ENCODE results near the gene AGO4. TPM values are rescaled to one million over a fixed set of nuclear protein-coding genes. Genes with fewer than 3 reads are reported as not detected.
"Not testable (repeated sequence)": the region's sequence is repeated elsewhere in the genome, so short reads cannot be mapped to it uniquely, and the experiment has no call there.

Gene AGO4
- total RNA-seq, 2 experiments from 2014 or later, result 2.0 to 3.1 TPM

DNA sequence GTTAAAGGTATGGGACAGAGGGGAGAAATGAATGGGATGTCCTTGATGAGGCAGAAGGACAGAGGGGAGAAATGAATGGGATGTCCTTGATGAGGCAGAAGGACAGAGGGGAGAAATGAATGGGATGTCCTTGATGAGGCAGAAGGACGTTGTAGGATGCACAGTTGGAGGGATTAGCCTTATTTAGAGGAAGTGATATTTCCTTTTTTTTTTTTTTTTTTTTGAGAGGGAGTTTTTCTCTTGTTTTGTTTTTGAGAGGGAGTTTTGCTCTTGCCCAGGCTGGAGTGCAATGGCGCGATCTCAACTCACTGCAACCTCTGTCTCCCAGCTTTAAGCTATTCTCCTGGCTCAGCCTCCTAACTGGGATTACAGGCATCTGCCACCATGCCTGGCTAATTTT, 81.2 kb downstream of the AGO4 start:
- H3K9me3 Mint-ChIP-seq; intact Hi-C loops (cut with micrococcal nuclease); CTCF ChIA-PET; H3K36me3 Mint-ChIP-seq (ENCODE audit: low read depth); DNase-seq; H3K27me3 Mint-ChIP-seq (ENCODE audit: low read depth); H3K27ac Mint-ChIP-seq; H3K4me3 Mint-ChIP-seq: not testable (repeated sequence)
- peaks cover 32% of the 10 kb centered on the region for H3K4me1 Mint-ChIP-seq (ENCODE audit: low read depth)

DNA sequence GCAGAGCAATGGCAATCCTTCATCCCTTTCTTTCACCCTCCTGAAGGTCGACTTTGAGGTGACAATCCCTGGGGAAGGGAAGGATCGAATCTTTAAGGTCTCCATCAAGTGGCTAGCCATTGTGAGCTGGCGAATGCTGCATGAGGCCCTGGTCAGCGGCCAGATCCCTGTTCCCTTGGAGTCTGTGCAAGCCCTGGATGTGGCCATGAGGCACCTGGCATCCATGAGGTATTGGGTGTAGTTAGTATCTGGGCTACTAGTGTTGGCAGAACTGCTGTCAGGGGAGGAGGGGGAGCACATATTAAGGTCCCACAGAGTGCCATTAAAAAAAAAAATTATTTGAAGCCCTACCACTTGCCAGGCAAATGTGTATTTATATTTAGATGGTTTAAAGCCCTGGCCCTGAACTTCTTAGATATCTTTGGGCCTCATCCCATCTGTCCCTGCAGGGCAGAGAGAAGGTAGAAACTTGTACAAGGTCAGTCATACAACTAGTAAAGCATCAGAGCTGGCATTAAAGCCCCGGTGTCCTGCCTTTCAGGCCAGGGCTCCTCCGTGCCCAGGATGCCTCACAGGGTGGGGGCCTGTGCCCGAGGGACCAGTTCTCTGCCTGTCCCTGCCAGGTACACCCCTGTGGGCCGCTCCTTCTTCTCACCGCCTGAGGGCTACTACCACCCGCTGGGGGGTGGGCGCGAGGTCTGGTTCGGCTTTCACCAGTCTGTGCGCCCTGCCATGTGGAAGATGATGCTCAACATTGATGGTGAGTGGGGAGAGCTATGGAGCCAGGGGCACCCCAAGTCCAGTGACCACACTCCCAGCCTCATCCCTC, 85.4 kb downstream of the AGO4 start:
- H3K36me3 Mint-ChIP-seq (ENCODE audit: low read depth), result peaks cover 13% of the 10 kb centered on the region
- H3K4me1 Mint-ChIP-seq (ENCODE audit: low read depth), result peaks cover 2% of the 10 kb centered on the region
- H3K27ac Mint-ChIP-seq, result no peak overlapping the region
- no peak for DNase-seq
- H3K27me3 Mint-ChIP-seq (ENCODE audit: low read depth), result no peaks in the 10 kb centered on the region
- CTCF ChIA-PET, result no interaction called here
- no peak overlapping the region for H3K4me3 Mint-ChIP-seq
- intact Hi-C loops (cut with micrococcal nuclease), result no loop called here
- no peaks in the 10 kb centered on the region for H3K9me3 Mint-ChIP-seq

DNA sequence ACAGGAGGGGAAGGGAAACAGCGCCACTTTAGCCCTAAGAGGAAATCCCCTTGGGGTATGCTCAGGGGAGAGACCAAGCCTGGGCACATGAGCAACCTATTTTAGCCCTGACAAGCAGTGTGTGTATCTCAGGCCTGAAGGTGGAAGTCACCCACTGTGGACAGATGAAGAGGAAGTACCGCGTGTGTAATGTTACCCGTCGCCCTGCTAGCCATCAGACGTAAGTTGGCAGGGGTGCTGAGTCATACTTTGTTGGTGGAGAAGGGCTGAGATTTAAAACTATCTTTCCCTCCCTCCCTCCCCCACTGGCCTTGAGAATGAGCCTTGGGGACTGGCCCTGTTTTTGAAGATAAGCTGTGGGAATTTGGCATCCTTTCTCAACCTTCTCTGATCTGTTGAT, 86.4 kb downstream of the AGO4 start:
- intact Hi-C loops (cut with micrococcal nuclease), result no loop called here
- no peaks in the 10 kb centered on the region for H3K4me1 Mint-ChIP-seq (ENCODE audit: low read depth)
- H3K9me3 Mint-ChIP-seq, result no peaks in the 10 kb centered on the region
- H3K4me3 Mint-ChIP-seq, result no peak overlapping the region
- no peaks in the 10 kb centered on the region for H3K27me3 Mint-ChIP-seq (ENCODE audit: low read depth)
- peak overlapping the region; percentile 35 for H3K27ac Mint-ChIP-seq
- CTCF ChIA-PET, result no interaction called here
- peaks cover 12% of the 10 kb centered on the region for H3K36me3 Mint-ChIP-seq (ENCODE audit: low read depth)
- no peak for DNase-seq

DNA sequence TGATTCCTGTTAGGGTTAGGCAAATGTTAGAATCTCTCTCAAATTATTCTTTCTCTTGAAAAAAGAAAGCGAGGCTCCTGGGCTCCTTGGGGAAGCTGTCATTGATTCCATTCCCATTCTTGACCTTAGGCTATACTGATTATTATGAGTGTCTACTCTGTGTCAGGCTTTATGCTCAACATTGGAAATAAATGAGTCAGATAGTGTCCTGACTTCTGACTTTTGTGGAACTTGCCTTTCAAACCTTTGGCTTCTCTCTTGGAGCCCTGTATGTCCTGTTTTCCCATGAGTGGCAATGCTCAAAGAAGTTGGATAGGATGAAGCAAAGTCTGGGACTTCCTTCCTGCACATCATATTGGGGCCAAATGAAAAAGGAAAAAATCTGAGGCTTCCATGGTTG, 86.8 kb downstream of the AGO4 start:
- Mint-ChIP-seq H3K9me3 (no peaks in the 10 kb centered on the region), H3K27me3 (ENCODE audit: low read depth) (no peaks in the 10 kb centered on the region), H3K4me1 (ENCODE audit: low read depth) (no peaks in the 10 kb centered on the region), H3K36me3 (ENCODE audit: low read depth) (peaks cover 12% of the 10 kb centered on the region), H3K4me3 (no peak overlapping the region), H3K27ac (peak overlapping the region; percentile 14)
- DNase-seq, result no peak
- intact Hi-C loops (cut with micrococcal nuclease), result no loop called here
- CTCF ChIA-PET, result no interaction called here

DNA sequence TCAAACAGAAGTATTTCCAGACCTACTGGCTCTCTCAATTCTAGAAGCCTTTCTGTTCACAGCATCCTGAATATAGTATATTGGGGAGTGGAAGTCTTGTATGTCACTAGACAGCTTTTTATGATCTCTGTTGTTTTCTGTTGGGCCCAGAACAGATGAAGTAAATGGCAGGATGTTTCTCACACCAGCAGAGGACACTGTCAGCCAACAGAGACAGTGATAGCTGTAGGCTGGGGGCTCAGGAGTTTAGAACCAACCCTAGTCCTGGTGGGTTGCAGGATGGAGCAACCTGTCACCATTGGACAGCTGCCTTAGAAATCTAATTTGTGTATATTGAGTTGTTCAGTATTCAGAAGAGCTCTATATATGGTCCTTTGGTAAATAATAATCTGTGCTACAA, 92.1 kb downstream of the AGO4 start:
- Mint-ChIP-seq H3K27me3 (ENCODE audit: low read depth) (no peaks in the 10 kb centered on the region), H3K27ac (no peak overlapping the region), H3K4me3 (no peak overlapping the region), H3K9me3 (no peaks in the 10 kb centered on the region), H3K36me3 (ENCODE audit: low read depth) (peaks cover 12% of the 10 kb centered on the region), H3K4me1 (ENCODE audit: low read depth) (no peaks in the 10 kb centered on the region)
- intact Hi-C loops (cut with micrococcal nuclease), result no loop called here
- CTCF ChIA-PET, result no interaction called here
- DNase-seq, result no peak

DNA sequence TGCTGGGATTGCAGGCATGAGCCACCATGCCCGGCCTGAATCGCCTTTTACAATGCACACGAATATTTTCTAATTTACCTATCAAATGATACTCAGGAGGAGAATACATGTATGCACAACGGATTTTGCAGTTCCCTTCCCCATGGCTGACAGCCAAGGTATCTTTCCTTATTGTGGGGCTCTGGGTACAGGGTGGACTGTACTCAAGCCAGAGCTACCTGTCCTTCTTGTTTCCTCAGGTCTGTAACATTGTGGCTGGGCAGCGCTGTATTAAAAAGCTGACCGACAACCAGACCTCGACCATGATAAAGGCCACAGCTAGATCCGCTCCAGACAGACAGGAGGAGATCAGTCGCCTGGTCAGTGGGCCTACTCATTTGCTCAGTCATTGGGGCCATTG, 93.4 kb downstream of the AGO4 start:
- H3K27ac Mint-ChIP-seq, result no peak overlapping the region
- CTCF ChIA-PET, result no interaction called here
- no peaks in the 10 kb centered on the region for H3K9me3 Mint-ChIP-seq
- H3K4me3 Mint-ChIP-seq, result no peak overlapping the region
- intact Hi-C loops (cut with micrococcal nuclease), result no loop called here
- DNase-seq, result no peak
- peaks cover 12% of the 10 kb centered on the region for H3K36me3 Mint-ChIP-seq (ENCODE audit: low read depth)
- H3K4me1 Mint-ChIP-seq (ENCODE audit: low read depth), result no peaks in the 10 kb centered on the region
- H3K27me3 Mint-ChIP-seq (ENCODE audit: low read depth), result no peaks in the 10 kb centered on the region

DNA sequence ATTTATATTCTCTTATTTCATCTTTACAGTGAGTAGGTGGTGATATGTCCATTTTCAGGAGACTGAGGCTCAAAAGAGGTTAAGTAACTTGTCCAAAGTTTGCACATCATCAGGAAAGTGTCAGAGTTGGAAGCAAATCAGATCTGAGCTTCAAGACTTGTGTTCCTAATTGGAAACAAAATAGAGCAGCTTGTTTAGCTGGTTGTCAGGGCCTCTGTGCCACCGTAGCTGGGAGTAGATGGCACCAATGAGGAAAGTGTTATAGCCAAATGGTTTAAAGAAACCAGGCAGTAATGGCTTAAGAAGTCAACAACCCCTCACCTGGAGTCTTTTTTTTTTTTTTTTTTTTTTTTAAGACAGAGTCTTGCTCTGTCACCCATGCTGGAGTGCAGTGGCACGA, 94.9 kb downstream of the AGO4 start:
- Mint-ChIP-seq H3K4me1 (ENCODE audit: low read depth) (no peaks in the 10 kb centered on the region), H3K27me3 (ENCODE audit: low read depth) (no peaks in the 10 kb centered on the region), H3K36me3 (ENCODE audit: low read depth) (peaks cover 15% of the 10 kb centered on the region), H3K27ac (no peak overlapping the region), H3K9me3 (no peaks in the 10 kb centered on the region), H3K4me3 (no peak overlapping the region)
- CTCF ChIA-PET, result no interaction called here
- DNase-seq, result no peak
- intact Hi-C loops (cut with micrococcal nuclease), result no loop called here

Other genes with a start within 250 kb of the AGO4 start
- gene TFAP2E, start 234.7 kb upstream of the AGO4 start, total RNA-seq, result under 1 TPM; 0.19 to 0.27 TPM
- gene PSMB2, start 166.5 kb upstream of the AGO4 start, total RNA-seq, result 10 to 100 TPM; 91.9 to 96.4 TPM
- gene C1orf216, start 89.1 kb upstream of the AGO4 start, total RNA-seq, result 1 to 10 TPM; 4.0 to 5.2 TPM
- gene CLSPN, start 38.0 kb upstream of the AGO4 start, total RNA-seq, result 10 to 100 TPM; 48.9 to 51.8 TPM
- 10 to 100 TPM; 24.9 to 25.3 TPM for gene AGO1, start 75.2 kb downstream of the AGO4 start, total RNA-seq
- 10 to 100 TPM; 25.1 to 28.2 TPM for gene AGO3, start 123.1 kb downstream of the AGO4 start, total RNA-seq